HG03342 (cell line): Measurements from ENCODE around the gene RGS2.

Experiments used
- ATAC-seq: cut with Tn5 transposase; IDR thresholded peaks from one replicate; pipeline ENCODE4 v1.9.1; 2021; ENCODE audit warnings: mild to moderate bottlenecking, moderate library complexity; ENCODE audit not compliant: unreplicated experiment

RGS2 gene

DNA sequence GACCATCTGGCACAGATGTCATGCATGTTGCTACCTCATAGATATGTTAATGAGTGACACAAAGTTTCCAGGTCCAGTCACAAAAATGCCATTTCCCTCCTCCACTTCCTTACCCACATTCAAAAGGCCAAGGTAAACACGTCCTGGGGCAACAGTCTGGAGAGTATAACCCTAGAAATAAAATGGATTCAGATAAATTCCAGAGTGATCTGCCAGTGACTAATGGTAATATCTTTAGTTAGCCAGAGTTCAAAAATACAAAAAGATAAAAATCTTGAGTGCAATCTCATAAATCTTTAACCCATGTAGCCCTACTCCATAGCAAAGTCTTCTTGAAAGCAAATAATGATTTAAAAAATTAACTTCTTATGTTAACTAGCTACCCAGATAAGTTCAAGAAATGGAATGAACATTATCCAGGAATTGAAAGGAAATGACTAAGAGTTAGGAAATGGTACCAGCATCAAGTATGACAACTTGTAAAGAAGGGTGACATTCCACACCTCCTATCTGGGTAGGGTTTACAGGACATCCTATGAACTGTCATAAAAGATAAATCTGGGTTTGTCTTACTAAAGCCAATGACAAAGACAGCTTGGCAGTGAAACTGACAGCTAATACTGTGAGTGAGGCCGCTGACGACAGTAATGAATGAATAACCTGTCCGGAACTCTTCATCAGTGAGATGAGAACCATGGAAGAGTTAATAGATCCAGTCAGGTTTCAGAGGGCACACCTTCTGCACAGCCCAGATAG lies 18.1 kb downstream of the RGS2 start:
- ATAC-seq, result no peak

DNA sequence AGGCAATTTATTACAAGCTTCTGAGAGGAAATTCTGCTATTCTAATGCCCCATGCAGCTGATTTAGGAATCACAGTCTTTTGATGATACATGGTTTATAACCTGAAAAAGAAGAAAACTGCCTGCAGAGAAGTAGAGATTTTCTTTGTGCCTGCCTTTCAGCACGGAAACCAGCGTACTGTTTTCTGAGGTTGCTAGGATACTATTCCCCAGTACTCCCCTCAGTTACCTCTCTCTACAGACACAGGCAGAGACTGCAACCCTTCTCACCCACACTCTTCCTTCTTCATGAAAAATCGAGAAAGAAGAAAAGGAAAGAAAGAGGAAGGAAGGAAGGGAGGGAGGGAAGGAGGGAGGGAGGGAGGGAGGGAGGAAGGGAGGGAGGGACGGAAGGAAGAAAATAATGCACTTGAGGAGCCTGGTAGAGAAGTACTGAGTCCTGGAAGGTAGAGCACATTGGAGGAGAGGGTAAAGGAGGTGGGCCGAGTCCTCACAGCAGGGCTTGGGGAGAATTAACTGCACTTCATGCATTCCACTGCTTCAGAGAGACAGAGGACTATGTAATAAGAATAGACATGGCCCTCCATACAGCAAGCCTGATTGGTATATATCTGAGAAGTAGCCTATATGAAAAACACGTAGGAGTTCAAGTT lies 21.9 kb downstream of the RGS2 start:
- no peak for ATAC-seq

DNA sequence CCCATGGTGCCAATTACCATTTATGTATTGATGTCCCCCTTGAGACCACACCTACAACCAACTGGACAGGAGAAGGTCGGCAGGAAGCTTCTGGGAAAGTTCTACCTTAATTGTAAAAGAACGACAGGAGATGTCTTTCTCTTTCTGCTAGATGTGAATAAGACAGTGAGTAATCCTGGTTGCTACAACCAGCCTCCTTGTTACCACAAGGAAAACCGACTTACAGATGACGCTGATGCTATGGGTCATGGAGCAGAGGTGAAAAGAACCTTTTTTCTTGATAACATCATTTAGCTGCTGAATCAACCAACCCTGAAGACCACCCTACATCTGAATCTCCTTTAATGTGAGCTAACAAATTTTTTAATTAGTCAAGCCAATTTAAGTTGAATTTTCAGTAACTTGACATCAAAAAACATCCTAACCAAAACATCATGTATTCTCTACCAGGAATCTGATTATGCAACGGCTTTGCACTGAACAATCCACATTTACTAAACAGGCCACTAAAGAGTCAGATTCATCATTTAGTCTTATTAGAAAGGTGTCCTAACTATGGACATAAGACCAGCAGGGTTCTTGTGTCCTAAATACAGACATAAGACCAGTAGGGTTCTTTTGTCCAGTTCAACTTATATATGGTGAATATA lies 23.0 kb downstream of the RGS2 start:
- ATAC-seq, result no peak

DNA sequence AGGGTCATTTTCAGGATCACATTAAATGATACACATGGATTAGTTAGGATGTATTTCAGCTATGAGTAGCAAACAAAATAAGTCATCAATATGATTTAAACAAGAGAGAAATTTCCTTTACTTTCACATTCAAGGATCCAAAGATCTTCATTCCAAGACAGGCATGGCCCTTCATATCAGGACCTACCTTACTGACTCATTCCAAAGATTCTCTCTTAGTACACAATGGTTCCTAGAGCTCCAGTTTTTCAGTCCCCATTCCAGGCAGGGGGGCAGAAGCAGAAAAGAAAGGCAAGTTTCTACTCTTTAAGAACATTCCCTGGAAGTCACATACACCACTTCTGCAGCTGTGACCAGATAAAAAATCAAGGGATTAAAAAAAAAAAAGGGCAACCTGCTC lies 23.7 kb downstream of the RGS2 start:
- ATAC-seq, result no peak

DNA sequence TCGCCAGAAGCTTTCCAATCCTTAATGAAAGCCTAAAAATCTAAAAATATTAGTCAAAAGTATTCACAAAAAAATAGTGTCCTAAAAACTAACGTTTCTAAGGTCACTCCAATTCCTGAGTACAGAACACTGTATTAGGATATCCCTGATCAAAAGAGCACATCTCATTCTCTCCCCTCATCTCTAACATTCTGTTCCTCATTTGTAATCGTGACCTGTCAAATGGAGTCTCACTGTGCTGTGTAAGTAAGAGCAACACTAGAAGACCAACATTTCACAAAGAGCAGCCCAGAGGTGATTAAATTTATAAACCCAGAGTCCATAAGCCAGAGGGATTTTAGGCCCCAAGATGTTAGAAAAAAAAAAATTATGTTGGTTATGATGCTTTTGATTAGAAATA lies 26.3 kb downstream of the RGS2 start:
- no peak for ATAC-seq

DNA sequence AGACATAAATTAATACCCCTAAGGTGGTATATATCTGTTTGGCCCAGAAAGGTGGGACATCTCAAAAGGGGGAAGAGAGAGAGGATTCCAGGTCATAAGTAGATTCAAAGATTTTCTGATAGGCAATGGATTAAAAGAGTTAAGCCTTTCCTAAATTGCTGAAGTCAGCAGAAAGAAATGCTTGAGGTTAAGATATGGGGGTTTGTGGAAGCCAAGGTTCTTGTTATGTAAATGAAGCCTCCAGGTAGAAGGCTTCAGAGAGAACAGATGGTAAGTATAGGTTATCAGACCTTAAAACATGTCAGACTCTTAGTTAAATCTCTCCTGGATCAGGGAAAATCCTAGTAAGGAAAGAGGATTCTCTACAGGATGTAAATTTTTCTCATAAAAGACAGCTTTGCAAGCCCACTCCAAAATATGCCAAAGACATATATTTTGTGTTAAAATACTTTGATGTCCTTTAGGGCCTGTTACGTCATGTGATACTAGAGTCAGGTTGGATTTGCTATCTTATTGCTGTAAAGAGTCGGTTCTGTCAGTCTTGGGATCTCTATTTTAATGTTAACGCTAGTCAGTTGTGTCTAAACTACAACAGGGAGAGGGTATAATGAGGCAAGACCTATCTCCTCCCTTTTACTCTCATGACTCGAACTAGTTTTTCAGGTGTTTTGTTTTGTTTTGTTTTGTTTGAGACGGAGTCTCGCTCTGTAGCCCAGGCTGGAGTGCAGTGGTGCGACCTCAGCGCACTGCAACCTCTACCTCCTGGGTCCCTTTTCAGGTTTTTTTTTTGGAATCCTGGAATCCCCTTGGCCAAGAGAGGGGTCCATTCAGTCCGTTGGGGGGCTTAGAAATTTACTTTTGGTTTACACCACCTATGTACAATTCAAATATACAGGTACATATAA lies 30.6 kb downstream of the RGS2 start:
- no peak for ATAC-seq

- ATAC-seq, result no peak
Measured at GRCh38 chr1:192844360-192844759, 35.5 kb downstream of the RGS2 start.

DNA sequence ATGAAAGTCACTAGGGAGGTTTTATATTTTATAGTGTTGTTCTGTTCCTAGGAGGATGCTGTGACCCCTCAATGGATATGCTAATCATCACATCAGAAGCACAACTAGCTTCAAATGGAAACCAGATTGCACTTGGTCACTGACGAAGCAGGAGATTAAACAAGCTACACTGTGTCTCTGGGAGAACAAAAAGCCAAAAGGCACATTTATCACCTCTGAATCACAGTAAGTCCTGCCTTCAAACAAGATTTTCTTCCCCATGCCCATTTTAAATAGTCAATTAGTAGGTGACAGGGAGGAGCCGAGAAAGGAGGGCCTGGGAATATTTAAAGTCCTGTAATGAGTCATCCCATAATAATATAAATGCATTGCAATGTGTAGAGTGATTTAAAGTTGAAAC lies 38.1 kb downstream of the RGS2 start:
- ATAC-seq, result no peak

GRCh38 chr1:192849011-192849410 lies 40.2 kb downstream of the RGS2 start:
- ATAC-seq, result no peak

DNA sequence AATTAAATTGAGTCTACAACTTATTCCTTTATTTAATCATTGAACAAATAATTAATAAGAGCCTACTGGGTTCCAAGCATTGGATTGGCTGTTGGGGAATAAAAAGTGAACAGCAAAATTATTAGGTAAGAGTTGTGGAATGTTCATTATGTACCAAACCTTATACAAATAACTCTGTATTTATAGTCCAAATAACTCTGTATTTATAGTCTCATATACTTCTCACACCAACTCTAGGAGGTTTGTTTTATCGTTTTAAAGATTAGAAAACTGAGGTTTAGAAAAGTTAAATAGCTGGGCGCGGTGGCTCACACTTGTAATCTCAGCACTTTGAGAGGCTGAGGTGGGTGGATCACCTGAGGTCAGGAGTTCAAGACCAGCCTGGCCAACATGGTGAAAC lies 40.6 kb downstream of the RGS2 start:
- no peak for ATAC-seq

- ATAC-seq, result no peak
Measured at GRCh38 chr1:192852001-192852947, 43.4 kb downstream of the RGS2 start.

GRCh38 chr1:192858456-192858855 lies 49.6 kb downstream of the RGS2 start:
- ATAC-seq, result no peak

DNA sequence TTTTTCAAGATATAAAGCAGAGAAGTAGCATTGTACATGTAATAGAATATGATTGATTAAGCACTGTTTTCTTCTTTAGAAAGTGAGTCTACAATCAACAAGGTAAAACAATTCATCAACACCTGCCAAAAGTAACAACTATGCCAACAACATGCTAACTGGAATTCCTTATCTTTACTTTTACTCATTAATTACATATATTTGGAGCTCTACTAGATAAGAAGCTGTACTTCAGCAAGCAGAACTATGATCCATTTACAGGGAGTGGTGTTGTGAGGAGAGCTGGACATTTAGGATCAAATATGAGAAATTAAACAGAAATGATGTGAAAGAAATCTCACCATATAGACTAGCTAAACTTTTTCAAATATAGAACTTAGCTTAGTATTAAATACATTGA lies 51.0 kb downstream of the RGS2 start:
- ATAC-seq, result no peak

- no peak for ATAC-seq
Measured at GRCh38 chr1:192860478-192861185, 51.8 kb downstream of the RGS2 start.

DNA sequence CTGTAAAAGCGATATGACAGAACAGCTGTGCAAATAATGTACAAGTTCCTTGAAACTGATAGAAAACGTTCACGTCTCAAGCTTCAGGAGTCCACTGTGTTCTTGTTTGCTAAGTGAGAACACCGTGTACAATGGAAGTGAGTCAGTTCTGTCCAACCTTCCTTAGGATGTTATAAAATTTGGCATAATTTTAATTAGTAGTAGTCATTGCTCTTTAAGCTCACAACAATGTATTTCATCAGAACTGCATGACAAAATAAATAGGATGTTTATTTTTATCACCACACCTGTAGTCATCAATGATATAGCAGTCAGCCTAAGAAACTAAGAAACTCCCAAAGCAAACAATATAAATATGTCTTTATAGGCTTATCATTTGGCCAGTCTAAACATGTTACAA lies 53.0 kb downstream of the RGS2 start:
- ATAC-seq, result no peak
